Fibroblast of skin of back (primary cell): ENCODE results near the gene UCP1. TPM values are rescaled to one million over a fixed set of nuclear protein-coding genes. Genes with fewer than 3 reads are reported as not detected.

Source experiments
- DNase-seq: peaks from one replicate; pipeline ENCODE4 v3.0.0-alpha.2; 2013
- polyA plus RNA-seq, 2 experiments: library from polyadenylated mRNA; unstranded; fragments of 120-200 nt; gene quantifications; one replicate each; pipeline ENCODE4 v1.2.1, GENCODE V29; 2013; ENCODE audit not compliant: insufficient read length in 2 of 2

The UCP1 gene
- not detected for polyA plus RNA-seq (2013, experiment 1 of 2; ENCODE audit: insufficient read length)
- not detected for polyA plus RNA-seq (2013, experiment 2 of 2; ENCODE audit: insufficient read length)

- peak; percentile 9 for DNase-seq
Measured at GRCh38 chr4:140568507-140569306, at the start of gene UCP1. TSS of gene UCP1 (minus strand) at chr4:140568961. CDS start at chr4:140568729, 232 bp downstream.

GRCh38 chr4:140617499-140618248 lies 48.9 kb upstream of the UCP1 start:
- no peak for DNase-seq

GRCh38 chr4:140615451-140615850 lies 46.7 kb upstream of the UCP1 start:
- no peak for DNase-seq

- DNase-seq: no peak
Measured at GRCh38 chr4:140612357-140612756, 43.6 kb upstream of the UCP1 start.

GRCh38 chr4:140611854-140612253 lies 43.1 kb upstream of the UCP1 start:
- no peak for DNase-seq

- peak; percentile 56 for DNase-seq
Measured at GRCh38 chr4:140609548-140610425, 41.0 kb upstream of the UCP1 start.

GRCh38 chr4:140607852-140608251 lies 39.1 kb upstream of the UCP1 start:
- no peak for DNase-seq

GRCh38 chr4:140604544-140604943 lies 35.8 kb upstream of the UCP1 start:
- DNase-seq: no peak

- no peak for DNase-seq
Measured at GRCh38 chr4:140603286-140603685, 34.5 kb upstream of the UCP1 start.

- DNase-seq: no peak
Measured at GRCh38 chr4:140602714-140603113, 34.0 kb upstream of the UCP1 start.

GRCh38 chr4:140600408-140600807 lies 31.6 kb upstream of the UCP1 start:
- DNase-seq: no peak

GRCh38 chr4:140595065-140595464 lies 26.3 kb upstream of the UCP1 start:
- no peak for DNase-seq

GRCh38 chr4:140584439-140584838 lies 15.7 kb upstream of the UCP1 start:
- DNase-seq: no peak

GRCh38 chr4:140581078-140581477 lies 12.3 kb upstream of the UCP1 start:
- DNase-seq: no peak

GRCh38 chr4:140579278-140579677 lies 10.5 kb upstream of the UCP1 start:
- no peak for DNase-seq

- no peak for DNase-seq
Measured at GRCh38 chr4:140575489-140575888, 6.7 kb upstream of the UCP1 start.

GRCh38 chr4:140571620-140572019 lies 2.9 kb upstream of the UCP1 start:
- no peak for DNase-seq

- no peak for DNase-seq
Measured at GRCh38 chr4:140569307-140569638, 512 bp upstream of the UCP1 start.

GRCh38 chr4:140559696-140560095 lies 9.1 kb downstream of the UCP1 start:
- no peak for DNase-seq

- DNase-seq: no peak
Measured at GRCh38 chr4:140557831-140558435, 10.8 kb downstream of the UCP1 start.

- DNase-seq: no peak
Measured at GRCh38 chr4:140556372-140557085, 12.2 kb downstream of the UCP1 start.
